ENCODE results near the gene TAAR6. TPM values are rescaled to one million over a fixed set of nuclear protein-coding genes. Genes with fewer than 3 reads are reported as not detected.
A peak's percentile ranks its signal among the peaks of the same experiment; 100 is the strongest.
"Not testable (repeated sequence)": the region's sequence is repeated elsewhere in the genome, so short reads cannot be mapped to it uniquely, and the experiment has no call there.

Gene TAAR6
- total RNA-seq, 1 donor from 2014 or later: not detected

GRCh38 chr6:132596201-132596600, 26.1 kb downstream of the TAAR6 start:
- no peaks in the 10 kb centered on the region for H3K36me3 Mint-ChIP-seq (ENCODE audit: low read depth, unreplicated experiment)
- no peak overlapping the region for H3K27ac Mint-ChIP-seq (ENCODE audit: unreplicated experiment)
- H3K27me3 Mint-ChIP-seq (ENCODE audit: unreplicated experiment): peaks cover 2% of the 10 kb centered on the region
- no peak for TF ChIP-seq CTCF (IDR thresholded peaks at IDR 0.05; ENCODE audit: unreplicated experiment)
- no peak for DNase-seq (ENCODE audit: low spot score)
- H3K4me3 Mint-ChIP-seq (ENCODE audit: unreplicated experiment): no peak overlapping the region
- no peaks in the 10 kb centered on the region for H3K9me3 Mint-ChIP-seq (ENCODE audit: unreplicated experiment)
- H3K4me1 Mint-ChIP-seq (ENCODE audit: unreplicated experiment): peaks cover 2% of the 10 kb centered on the region

DNA sequence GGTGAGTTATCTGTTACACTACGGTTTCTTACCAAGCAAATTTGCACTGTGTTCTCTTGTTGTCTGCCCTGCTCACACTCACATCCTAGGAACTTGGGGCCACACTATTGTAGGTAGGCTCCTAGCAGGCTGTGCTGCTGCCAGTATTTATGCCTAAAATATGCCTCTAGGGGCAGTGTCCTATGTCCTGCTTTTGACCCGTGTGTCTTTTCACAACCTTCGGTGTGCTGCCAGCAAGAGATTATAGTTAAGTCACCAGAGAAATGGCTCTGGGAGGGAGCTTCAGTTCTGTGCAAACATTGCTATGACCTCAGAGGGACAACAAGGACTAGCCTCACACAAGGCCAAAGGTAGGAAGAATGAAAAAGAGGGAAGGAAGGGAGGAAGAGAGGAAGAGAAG, 28.4 kb downstream of the TAAR6 start:
- Mint-ChIP-seq H3K36me3 (ENCODE audit: low read depth, unreplicated experiment) (no peaks in the 10 kb centered on the region), H3K4me3 (ENCODE audit: unreplicated experiment) (no peak overlapping the region), H3K27ac (ENCODE audit: unreplicated experiment) (no peak overlapping the region), H3K27me3 (ENCODE audit: unreplicated experiment) (no peaks in the 10 kb centered on the region), H3K9me3 (ENCODE audit: unreplicated experiment) (no peaks in the 10 kb centered on the region), H3K4me1 (ENCODE audit: unreplicated experiment) (no peaks in the 10 kb centered on the region)
- TF ChIP-seq CTCF (IDR thresholded peaks at IDR 0.05; ENCODE audit: unreplicated experiment): no peak
- DNase-seq (ENCODE audit: low spot score): peak; percentile 7

DNA sequence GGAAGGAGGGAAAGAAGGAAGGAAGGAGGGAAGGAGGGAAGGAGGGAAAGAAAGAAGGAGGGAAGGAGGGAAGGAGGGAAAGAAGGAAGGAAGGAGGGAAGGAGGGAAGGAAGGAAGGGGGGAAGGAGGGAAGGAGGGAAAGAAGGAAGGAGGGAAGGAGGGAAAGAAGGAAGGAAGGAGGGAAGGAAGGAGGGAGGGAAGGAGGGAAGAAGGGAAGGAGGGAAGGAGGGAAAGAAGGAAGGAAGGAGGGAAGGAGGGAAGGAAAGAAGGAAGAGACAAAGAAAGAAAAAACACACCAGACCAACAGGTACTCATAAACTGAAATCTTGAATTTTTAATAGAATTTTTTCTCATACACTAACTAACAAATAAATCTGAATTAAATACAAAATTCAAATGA, 30.8 kb downstream of the TAAR6 start:
- H3K9me3 Mint-ChIP-seq (ENCODE audit: unreplicated experiment); H3K27me3 Mint-ChIP-seq (ENCODE audit: unreplicated experiment): not testable (repeated sequence)

GRCh38 chr6:132604635-132605152, 34.6 kb downstream of the TAAR6 start:
- Mint-ChIP-seq H3K36me3 (ENCODE audit: low read depth, unreplicated experiment) (no peaks in the 10 kb centered on the region), H3K4me1 (ENCODE audit: unreplicated experiment) (peaks cover 5% of the 10 kb centered on the region), H3K27ac (ENCODE audit: unreplicated experiment) (no peak overlapping the region), H3K9me3 (ENCODE audit: unreplicated experiment) (no peaks in the 10 kb centered on the region), H3K27me3 (ENCODE audit: unreplicated experiment) (peaks cover 6% of the 10 kb centered on the region), H3K4me3 (ENCODE audit: unreplicated experiment) (no peak overlapping the region)
- no peak for TF ChIP-seq CTCF (IDR thresholded peaks at IDR 0.05; ENCODE audit: unreplicated experiment)
- no peak for DNase-seq (ENCODE audit: low spot score)

More for the DNA sequence above, 30.8 kb downstream of the TAAR6 start:
- DNase-seq (ENCODE audit: low spot score); H3K36me3 Mint-ChIP-seq (ENCODE audit: low read depth, unreplicated experiment); H3K4me1 Mint-ChIP-seq (ENCODE audit: unreplicated experiment); H3K4me3 Mint-ChIP-seq (ENCODE audit: unreplicated experiment); H3K27ac Mint-ChIP-seq (ENCODE audit: unreplicated experiment): not testable (repeated sequence)

GRCh38 chr6:132607544-132608233, 37.6 kb downstream of the TAAR6 start:
- Mint-ChIP-seq H3K27me3 (ENCODE audit: unreplicated experiment) (peaks cover 6% of the 10 kb centered on the region), H3K27ac (ENCODE audit: unreplicated experiment) (no peak overlapping the region), H3K9me3 (ENCODE audit: unreplicated experiment) (no peaks in the 10 kb centered on the region), H3K36me3 (ENCODE audit: low read depth, unreplicated experiment) (no peaks in the 10 kb centered on the region), H3K4me1 (ENCODE audit: unreplicated experiment) (peaks cover 5% of the 10 kb centered on the region), H3K4me3 (ENCODE audit: unreplicated experiment) (no peak overlapping the region)
- TF ChIP-seq CTCF (IDR thresholded peaks at IDR 0.05; ENCODE audit: unreplicated experiment): no peak
- no peak for DNase-seq (ENCODE audit: low spot score)

Data from endothelial cell (in vitro differentiated cells).